ENCODE measurements around the gene VOPP1.

VOPP1 gene

DNA sequence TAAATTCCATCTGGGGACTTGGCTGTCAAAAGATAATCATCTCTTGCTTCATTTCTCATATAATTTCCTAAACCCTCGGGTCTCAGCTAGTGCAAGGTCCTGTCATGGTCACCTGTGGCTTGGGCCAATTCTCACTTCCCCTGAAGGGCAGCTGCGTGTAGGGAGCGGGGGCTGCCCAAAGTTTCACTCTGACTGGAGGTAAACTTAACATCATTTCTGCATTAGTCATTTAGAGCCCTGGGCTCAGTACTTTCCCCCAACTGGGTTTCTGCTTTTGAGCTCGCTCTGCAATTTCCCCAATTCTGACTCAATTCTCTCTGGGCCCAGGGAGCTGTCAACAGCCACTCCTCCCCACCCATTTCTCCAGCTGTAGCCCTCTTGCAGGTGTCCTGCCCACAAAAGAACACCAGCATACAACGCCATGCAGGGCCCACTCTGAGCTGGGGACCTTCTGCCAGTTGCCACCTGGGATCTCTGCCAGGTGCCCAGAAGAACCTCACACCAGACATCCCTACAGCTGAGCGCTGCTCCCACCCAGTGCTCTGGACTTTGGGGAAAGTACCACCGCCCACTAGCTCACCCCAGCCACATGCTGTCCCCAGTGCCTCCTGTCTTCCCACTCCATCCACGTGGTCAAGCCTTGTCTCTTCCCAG is 37.9 kb downstream of the VOPP1 start:
- FAIRE-seq (peak; percentile 99), DNase-seq (ENCODE audit: insufficient read length, low spot score) (peak; percentile 55)

DNA sequence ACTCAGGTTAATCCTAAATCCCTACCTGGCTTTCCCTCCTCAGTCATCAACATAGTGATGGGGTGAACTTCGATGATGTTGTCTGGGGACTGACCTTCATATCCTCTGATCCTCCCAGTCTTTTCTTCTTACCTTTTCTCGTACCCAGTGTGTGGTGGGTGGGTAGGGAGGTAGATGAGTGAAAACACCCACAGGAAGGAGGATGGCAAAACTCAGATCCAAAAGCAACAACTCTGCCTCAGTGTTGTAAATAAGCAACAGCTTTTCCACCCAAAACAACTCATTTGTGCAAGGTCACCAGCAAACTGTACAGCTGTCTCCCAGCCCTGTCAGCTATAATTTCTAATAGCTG is 38.6 kb downstream of the VOPP1 start:
- no peak for FAIRE-seq
- no peak for DNase-seq (ENCODE audit: insufficient read length, low spot score)

GRCh38 chr7:55533050-55533728 is 39.1 kb downstream of the VOPP1 start:
- DNase-seq (ENCODE audit: insufficient read length, low spot score) (peak; percentile 60), FAIRE-seq (peak; percentile 97)

DNA sequence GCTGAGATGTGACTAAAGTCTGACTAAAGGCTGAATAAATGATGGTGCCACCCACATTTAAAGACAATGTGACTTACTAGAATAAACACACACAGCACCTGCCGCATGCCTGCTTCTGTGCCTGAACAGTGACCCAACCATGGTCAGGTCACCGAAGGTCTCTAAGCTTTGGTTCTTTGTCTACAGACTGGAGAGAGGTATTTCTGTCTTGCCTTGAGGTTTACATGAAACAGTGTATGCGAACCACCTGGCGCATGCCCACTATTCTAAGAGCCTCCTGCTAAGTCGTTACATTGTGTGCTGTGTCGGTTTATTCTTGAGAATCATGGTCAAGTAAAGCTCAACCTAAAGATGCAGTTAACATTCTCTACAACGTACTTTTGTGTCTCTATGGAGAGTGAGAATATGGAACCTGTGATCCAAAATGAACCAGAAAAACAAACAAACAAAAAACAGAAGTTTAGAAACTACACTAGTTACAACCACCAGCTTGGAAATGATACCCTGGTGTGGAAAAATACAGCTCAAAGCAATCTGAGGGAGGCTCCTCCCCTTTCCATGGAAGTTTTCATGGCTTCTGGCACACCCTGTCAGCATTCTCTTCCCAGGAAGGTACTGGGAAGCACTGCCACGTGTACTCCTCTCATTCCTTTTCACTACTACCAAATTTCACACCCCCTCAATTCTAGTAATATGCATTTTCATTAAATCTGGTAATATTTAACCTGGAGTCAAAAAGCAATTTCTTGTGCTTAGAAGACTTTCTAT is 40.0 kb downstream of the VOPP1 start:
- FAIRE-seq (peak; percentile 98), DNase-seq (ENCODE audit: insufficient read length, low spot score) (no peak)

GRCh38 chr7:55531536-55531935 is 40.8 kb downstream of the VOPP1 start:
- no peak for FAIRE-seq
- no peak for DNase-seq (ENCODE audit: insufficient read length, low spot score)

DNA sequence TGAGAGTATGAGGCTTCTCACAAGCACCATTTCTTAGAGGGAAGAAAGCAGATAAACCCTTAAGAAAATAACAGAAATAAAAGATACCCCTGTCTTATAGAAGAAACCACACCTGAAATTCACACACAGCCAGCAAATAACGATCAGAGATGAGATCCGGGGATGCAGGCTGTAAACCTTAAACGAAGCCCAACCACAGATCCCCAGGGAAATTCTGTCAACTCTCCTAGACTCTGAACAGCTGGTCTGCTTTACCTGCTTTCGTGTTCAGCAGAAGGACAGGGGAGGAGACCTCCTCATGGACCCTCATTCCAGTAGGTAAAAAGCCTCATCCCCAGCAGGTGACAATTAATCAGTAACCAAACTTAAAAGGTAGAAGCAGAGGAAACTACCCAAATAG is 45.0 kb downstream of the VOPP1 start:
- no peak for DNase-seq (ENCODE audit: insufficient read length, low spot score)
- no peak for FAIRE-seq

DNA sequence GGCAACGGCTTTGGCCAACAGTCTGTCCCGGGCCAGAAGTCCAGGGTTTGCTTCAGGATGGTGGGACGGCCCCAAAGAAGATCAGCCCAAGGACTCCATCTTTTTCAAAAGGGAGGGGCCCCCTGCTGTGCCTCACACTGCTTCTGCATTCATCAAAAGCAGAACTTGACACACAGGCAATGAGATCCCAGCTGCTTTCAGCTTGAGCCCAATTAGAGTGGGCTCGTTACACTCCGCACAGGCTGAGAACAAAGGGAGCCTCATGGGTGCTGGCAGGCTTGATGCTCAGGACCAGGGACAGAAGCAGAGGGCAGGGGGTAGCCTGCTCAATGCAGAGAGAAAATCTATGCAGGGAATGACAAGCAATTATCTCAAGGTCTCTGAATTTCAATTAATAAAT is 45.5 kb downstream of the VOPP1 start:
- peak; percentile 96 for FAIRE-seq
- no peak for DNase-seq (ENCODE audit: insufficient read length, low spot score)

- DNase-seq (ENCODE audit: insufficient read length, low spot score), result no peak
- peak; percentile 14 for FAIRE-seq
These were observed 46.0 kb downstream of the VOPP1 start for GRCh38 chr7:55526329-55526728.

GRCh38 chr7:55524558-55525310 is 47.6 kb downstream of the VOPP1 start:
- FAIRE-seq (peak; percentile 82), DNase-seq (ENCODE audit: insufficient read length, low spot score) (no peak)

GRCh38 chr7:55523366-55523765 is 48.9 kb downstream of the VOPP1 start:
- DNase-seq (ENCODE audit: insufficient read length, low spot score) (no peak), FAIRE-seq (no peak)

- DNase-seq (ENCODE audit: insufficient read length, low spot score) (no peak), FAIRE-seq (no peak)
These were observed 50.1 kb downstream of the VOPP1 start for GRCh38 chr7:55521917-55522902.

- FAIRE-seq (no peak), DNase-seq (ENCODE audit: insufficient read length, low spot score) (no peak)
These were observed 50.8 kb downstream of the VOPP1 start for GRCh38 chr7:55521512-55521911.

DNA sequence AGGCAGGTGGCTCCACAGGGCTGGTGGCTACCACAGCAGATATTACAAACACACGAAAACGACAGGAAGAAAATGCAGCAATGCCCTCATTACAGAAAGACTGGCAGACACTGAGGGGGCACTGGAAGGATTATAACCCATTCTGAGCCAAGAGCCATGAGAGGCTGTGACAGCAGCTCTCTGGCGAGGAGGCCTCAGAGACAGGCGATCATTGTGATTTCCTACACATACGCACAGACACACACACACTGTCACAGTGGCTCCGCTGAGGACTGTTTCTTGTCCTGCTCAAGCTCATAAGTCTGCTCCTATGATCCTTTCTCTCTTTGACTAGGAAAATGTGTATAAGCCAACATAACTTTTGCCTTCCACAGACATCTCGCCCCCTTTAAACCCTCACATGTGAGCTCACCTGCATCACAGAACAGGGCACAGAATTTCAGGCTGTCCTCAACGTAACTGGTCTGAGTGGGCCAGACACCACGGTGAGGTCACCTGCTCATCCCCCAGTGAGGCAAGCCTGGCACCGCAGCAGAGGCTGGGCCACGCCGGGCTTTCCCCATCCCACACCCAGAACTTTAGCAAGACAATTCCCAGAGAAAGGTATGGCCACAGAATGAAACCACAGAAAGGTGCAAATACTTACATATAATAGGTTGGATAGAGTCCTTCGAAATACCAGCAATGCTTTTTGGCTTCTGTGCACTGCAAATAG is 51.7 kb downstream of the VOPP1 start:
- no peak for FAIRE-seq
- DNase-seq (ENCODE audit: insufficient read length, low spot score), result no peak

- FAIRE-seq (no peak), DNase-seq (ENCODE audit: insufficient read length, low spot score) (no peak)
These were observed 53.5 kb downstream of the VOPP1 start for GRCh38 chr7:55518836-55519235.

GRCh38 chr7:55517936-55518689 is 54.2 kb downstream of the VOPP1 start:
- no peak for FAIRE-seq
- DNase-seq (ENCODE audit: insufficient read length, low spot score), result no peak

- DNase-seq (ENCODE audit: insufficient read length, low spot score) (no peak), FAIRE-seq (peak; percentile 68)
These were observed 55.1 kb downstream of the VOPP1 start for GRCh38 chr7:55517191-55517633.

- no peak for FAIRE-seq
These were observed 55.9 kb downstream of the VOPP1 start for GRCh38 chr7:55516409-55516808.

GRCh38 chr7:55515569-55516279 is 56.6 kb downstream of the VOPP1 start:
- DNase-seq (ENCODE audit: insufficient read length, low spot score) (no peak), FAIRE-seq (peak; percentile 98)

More at GRCh38 chr7:55516409-55516808, 55.9 kb downstream of the VOPP1 start:
- DNase-seq (ENCODE audit: insufficient read length, low spot score), result no peak

All from GM19239 (cell line).